GM19397 (cell line): Measurements from ENCODE around the gene UTP3.
"Not testable (repeated sequence)": the region's sequence is repeated elsewhere in the genome, so short reads cannot be mapped to it uniquely, and the experiment has no call there.

Experiments used
- ATAC-seq: cut with Tn5 transposase; IDR thresholded peaks from one replicate; pipeline ENCODE4 v1.9.1; 2021; ENCODE audit warnings: mild to moderate bottlenecking, moderate library complexity; ENCODE audit not compliant: unreplicated experiment

Gene UTP3, protein sequence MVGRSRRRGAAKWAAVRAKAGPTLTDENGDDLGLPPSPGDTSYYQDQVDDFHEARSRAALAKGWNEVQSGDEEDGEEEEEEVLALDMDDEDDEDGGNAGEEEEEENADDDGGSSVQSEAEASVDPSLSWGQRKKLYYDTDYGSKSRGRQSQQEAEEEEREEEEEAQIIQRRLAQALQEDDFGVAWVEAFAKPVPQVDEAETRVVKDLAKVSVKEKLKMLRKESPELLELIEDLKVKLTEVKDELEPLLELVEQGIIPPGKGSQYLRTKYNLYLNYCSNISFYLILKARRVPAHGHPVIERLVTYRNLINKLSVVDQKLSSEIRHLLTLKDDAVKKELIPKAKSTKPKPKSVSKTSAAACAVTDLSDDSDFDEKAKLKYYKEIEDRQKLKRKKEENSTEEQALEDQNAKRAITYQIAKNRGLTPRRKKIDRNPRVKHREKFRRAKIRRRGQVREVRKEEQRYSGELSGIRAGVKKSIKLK

DNA sequence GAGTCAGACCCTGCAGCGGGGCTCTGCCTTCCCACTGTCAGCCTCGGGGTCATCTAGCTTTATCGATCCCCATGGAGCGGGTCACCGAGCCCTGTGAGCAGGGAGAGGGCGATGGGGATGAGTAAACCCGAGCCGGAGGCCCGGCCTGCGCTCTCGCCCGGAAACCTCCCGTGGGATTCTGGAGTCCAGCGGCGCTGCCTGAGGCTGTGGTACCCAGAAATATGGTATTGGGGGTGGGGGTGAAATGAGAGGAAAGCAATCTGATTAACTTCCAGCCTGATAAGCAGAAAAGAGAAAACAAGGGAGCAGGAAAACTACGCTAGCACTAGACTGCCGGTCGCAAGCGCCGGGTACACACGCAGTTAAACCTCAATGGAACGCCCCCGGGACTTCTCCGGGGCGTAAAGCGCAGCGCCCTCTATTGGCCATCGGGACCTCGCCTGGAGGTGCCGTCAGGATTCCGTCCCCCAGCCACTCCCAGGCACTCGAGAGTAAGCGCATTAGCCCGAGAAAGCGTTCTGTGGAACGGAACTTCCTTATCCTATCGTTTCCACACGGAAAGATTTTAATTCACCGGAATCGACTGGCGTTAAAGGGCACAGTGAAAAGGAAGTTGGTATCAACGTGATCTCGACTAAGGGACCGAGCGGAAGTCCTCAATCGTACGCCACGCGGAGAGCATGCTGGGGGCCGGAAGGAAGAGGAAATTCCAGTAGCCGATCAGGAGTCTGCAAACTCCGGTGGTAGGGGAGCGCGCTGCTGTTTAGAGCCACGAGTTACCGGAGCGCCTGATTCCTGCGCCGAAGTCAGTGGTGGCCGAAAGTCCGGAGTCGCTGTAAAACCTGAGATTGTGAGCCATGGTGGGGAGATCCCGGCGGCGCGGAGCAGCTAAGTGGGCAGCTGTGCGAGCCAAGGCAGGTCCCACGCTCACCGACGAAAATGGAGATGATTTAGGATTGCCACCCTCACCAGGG lies at the start of gene UTP3:
TSS of gene UTP3 (plus strand) at position 712 of the 974 bp plus-strand sequence. CDS start at position 858, 146 bp downstream.
- ATAC-seq = peak; percentile 97

DNA sequence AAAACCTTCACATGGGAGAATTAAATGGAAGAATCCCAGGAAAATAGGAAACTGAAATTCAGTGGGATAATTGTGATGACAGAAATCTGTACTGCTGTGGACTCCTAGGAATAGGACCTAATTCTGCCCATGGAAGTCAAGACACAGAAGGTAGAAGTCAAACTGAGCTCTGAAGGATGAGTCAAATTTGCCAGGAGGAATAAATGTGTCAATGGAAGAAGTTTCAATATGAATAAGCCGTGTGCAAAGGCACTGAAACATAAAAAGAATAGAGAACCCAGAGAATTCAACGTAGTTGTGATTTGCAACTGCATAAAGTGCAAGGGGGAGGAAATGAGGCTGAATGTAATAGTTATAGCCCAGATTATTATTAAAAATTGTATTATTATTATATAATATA lies 48.1 kb upstream of the UTP3 start:
- no peak for ATAC-seq

DNA sequence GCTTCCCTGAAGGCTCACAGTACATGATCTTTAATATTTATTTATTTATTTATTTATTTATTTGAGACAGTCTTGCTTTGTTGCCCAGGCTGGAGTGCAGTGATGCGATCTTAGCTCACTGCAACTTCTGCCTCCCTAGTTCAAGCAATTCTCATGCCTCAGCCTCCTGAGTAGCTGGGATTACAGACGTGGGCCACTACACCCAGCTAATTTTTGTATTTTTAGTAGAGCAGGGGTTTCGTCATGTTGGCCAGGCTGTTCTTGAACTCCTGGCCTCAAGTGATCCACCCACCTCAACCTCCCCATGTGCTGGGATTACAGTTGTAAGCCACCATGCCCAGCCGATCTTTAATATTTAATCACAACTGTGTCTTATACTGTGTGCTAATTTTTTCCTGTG lies 37.6 kb upstream of the UTP3 start:
- not testable (repeated sequence) for ATAC-seq

DNA sequence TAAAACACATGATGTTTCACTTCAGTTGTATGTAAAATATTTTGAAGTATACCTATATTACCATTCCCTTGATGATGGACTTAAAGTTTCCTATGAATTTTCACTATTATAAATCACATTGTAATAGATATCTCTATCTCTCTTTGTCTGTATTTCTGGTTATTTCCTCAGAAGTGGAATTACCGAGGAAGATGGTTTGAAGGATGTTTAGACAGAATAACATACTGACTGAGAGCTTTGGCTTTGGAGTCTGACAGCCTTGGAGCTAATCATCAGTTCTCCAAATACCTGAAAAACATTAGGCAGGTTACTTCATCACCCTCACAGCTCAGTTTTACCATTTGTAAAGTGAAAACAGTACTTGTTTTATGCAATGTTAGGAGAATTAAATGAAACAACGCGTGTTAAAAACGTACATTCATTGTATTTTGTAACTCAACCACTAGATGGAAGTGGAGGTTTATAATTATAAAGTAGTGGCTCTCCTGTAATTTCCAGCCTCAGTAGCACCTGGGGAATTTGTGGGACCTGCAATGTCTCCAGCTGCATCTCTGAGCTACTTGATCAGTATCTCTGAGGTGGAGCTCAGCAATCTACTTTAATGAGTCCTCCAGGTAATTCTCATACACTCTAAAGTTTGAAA lies 36.3 kb upstream of the UTP3 start:
- no peak for ATAC-seq

DNA sequence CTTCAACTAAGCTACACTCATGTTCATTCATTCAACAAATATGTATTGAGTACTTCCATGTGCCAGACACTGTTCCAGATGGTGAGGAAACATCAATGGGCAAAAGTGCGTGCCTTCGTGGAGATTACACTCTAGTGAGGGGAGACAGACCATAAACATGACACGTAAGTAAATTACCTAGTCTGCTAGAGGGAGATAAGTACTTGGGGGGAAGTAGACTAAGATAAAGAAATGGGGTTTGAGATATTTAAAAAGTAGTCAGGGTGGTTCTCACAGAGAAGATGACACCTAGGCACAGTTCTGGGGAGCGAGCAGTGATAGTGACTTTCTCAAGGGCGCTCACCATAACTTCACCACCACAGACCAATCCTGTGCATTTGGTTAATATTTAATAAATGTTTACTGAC lies 33.7 kb upstream of the UTP3 start:
- no peak for ATAC-seq

DNA sequence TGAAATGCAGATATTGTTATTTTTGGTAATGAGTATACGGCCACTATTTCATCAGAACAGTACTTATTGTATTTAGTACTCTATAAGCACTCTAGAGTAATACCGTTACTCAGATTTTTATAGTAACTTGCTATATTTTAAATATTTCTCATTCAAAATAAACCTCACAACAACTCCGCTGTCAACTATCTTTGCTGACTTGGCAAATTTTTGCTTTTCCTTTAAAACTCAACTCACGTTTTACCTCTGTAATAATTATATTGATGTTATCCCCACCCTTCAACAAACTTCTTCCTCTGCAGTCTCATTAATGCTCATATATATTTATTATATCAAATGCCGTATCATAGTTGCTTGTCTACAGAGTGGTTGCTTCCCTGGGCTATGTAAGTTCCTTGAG lies 31.0 kb upstream of the UTP3 start:
- no peak for ATAC-seq

DNA sequence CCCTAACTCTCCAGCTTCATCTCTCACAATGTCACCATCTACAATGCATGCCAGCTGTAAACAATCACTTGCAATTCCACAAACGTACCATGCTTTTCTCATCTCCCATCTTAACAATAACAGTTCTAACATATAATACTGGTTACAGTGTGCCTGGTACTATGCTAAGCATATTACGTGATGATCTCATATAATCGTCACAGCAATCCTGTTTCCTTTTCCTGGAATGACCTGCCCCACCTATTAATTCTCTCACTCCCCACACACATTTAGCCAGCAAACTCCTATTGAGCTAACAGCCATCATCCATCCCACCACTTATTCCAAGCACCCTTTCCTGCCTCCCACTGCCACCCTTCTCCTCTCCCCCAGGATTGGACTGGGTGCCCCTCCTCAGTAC lies 29.9 kb upstream of the UTP3 start:
- ATAC-seq = no peak

DNA sequence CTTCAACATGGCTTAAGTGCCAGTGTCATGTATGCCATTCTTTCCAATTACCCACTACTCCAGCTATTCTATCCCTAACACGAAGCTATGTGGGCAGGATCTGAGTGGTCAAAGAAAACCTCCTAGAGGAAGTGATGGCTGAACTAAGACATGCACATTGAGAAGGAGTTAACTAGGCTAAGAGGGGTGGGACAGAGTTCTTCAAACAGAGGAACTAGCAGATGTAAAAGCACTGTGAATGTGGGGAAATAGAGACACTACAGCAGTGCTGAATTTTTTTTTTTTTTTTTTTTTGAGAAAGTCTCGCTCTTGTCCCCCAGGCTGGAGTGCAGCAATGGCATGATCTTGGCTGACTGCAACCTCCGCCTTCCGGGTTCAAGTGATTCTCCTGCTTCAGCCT lies 28.2 kb upstream of the UTP3 start:
- ATAC-seq = no peak

DNA sequence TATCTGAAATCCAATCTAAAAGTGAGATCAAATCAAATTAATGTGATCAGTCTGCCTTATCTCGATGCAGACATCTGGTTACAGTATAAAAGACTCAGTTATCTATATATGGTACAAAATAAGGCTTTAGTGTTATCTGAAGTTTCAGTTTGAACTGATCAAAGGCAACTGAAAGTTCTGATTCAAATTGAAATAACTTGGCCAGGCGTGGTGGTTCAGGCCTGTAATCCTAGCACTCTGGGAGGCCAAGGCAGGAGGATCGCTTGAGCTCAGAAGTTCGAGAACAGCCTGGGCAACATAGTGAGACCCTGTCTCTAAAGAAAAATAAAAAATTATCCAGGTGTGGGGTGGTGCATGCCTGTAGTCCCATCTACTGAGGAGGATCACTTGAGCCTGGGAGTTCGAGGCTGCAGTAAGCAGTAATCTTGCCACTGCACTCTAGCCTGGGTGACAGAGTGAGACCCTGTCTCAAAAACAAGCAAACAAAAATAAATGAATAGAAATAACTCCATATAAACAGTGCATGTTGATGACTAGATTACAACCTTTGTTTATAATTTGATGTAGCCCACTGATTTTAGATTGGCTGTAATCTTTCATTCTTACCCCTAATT lies 26.9 kb upstream of the UTP3 start:
- peak; percentile 68 for ATAC-seq

DNA sequence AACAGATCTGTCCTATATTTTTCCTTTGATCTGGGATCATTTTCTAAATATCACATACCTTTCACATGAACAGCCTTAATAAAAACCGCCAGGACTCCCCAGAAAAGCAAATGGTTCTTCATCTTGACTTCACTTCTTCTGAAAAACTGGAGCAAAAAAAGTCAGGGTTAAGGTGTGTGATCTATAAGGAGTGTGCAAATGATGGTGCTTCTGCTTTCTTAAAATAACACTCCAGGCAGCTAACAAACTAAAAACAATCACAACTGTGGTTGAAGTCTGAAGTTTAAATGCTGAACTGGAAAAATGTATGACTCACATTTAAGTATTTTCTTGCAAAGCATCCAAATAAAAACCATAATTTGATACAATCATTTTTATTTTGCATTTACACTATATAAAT lies 22.0 kb upstream of the UTP3 start, which contains the start of gene JCHAIN:
TSS of gene JCHAIN (minus strand) at position 140 of the 400 bp plus-strand sequence. CDS start at position 122, 18 bp downstream.
- no peak for ATAC-seq

DNA sequence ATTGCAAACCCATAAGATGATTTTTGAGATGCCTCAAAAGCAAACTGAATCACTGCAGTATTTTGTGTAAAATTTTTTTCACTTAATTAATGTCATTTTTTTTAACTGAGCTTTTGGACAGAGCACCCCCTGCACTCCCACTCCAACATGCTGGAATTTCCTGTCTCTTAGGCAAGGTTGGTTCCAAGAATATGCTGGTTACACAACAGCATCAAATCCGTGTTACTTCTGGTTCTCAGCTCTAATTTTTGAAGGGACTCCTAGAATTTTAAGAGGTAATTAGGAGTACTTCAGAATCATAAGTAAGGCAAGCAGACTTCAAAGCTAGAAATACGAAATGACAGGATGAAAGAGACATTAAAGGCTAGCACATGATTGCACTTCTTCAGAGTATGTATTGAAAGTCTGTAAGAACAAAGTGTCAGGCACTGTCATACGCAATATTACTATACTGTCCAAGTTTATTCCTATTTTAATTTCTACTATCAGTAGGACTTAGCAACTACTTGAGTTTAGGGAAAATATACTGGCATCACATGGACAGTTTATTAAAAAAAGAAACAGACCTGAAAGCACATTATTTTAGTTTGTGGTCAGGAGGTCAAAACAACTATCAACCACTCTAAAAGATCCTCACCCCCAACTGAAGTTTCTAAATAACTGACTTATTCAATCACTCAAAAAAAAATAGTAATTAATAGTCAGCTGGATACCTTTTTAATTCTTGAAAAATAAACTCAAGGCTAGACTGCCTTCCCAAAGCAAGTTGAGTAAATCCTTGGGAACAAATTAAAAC lies 20.4 kb upstream of the UTP3 start:
- ATAC-seq = no peak

DNA sequence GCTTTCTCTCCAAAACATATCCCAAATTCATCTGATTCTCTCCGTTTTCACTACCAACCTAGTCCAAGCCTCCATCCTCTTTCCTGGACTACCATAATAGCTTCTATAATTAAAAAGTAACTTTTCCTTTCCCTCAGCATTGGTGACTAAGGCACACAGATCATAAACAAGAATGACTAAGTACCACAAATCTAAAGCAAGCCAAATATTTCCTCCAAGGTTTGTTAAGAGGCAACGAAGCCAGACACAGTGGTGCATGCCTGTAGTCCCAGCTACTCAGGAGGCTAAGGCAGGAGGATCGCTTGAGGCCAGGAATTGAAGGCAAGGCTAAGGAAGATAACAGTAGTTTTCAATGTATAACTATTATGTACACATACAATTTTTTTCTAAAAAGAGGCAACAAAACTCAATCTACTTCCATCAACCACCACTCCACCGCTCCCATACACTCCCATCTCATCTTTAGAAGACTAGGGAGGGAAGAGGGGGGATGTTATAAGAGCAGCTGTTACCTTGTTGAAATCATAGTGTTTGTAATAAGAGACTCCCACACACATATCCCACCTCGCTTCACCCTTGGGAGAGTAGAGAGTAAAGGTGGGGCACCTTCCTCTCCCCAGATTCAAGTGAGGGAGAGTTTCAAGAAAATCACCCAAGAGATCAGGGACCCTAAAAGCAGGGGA lies 17.9 kb upstream of the UTP3 start:
- no peak for ATAC-seq

DNA sequence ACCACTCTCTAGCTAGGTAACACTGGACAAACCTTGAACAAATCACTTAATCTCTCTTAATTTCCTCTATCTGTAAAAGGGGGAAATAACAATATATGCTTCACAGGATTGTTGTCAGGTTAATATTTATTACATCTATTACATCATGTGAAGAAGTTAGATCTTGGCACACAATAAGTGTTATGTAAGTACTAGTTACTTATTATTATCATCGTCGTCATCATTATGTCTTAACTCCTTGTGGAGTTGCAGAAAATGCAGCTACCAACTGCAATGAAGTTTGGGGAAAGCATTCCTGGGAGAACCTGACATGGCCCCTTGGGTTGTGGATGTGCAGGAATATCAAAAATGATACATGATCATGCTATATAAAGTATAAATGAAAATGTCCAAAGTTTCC lies 17.2 kb upstream of the UTP3 start:
- no peak for ATAC-seq

DNA sequence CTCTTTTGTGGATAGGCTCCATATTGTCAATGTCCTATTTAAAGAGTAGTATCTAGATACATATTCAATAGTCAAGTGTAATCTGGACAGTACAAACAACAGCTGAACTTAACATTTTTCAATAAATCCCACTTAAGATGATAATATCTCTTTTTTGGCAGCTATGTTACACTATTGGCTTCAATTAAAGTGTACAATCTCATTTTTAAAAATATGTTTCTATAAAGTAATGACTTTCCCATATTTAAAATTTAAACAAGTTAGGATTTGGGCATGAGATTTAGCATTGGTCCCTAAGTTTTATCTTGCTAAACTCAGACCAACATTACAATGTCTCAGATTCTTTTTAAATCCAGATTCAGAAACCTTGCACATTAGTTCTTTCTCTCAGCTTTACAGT lies 14.1 kb upstream of the UTP3 start:
- no peak for ATAC-seq

DNA sequence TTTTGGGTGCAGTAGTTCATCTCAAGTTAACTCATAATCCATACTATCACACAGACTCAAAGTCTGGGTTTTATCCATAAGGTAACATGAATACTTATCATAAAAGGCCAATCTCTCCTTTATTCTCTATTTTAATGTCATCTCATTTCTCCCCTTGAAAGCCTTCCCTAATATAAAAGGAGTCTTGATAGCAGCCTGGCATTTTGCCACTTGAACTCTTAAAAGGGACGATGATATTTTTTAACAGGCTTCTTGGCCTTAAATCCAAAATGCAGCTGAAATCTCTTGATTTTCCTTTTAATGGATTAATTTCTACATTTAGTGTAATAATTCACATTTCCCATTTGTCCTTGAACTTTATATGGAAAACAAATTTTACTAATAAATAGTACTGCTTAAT lies 13.6 kb upstream of the UTP3 start:
- no peak for ATAC-seq

DNA sequence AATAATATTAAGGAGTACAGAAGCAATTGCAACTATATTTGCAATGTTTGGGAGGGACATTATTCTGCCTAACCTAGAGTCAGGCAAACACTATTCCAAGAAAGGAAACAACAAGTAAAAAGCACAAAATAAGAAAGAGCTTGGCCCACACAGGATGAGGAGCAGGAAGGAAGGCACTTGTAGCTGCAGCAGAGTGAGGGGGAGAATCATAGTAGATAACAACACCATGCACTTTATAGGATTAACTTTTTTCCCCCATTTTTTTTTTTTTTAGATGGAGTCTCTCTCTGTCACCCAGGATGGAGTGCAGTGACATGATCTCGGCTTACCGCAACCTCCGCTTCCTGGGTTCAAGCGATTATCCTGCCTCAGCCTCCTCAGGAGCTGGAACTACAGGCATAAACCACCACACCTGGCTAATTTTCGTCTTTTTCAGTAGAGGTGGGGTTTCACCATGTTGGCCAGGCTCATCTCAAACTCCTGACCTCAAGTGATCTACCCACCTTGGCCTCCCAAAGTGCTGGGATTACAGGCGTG lies 11.7 kb upstream of the UTP3 start:
- ATAC-seq = no peak

DNA sequence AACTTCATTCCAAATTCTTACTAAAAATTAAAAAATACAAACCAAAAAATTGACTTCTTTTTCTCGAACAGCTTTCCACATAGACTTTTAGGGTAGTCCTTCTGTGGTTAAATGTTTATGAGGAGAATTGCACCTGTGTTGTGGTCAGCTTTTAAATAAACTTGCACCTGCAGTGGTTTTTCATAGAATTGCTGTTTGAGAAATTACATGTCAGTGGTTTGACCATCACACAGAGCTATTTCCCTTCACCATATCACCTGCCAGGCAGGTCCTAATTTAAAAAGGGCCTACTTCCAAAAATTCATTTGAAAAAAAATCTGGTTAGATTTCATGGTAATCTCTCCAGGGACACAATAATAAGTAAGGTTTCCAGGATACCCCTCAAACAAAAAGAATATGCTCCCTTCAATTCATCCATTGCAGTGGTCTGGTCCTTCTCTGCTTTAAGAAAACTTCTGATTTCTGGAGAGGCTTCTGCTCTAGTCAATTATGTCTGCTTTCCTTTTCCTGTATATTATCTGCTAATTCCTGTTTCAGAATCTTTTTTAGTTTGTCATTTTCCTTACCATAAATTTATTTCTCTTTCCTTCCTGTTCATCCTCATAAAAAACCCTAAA lies 9.8 kb upstream of the UTP3 start:
- ATAC-seq = peak; percentile 70

DNA sequence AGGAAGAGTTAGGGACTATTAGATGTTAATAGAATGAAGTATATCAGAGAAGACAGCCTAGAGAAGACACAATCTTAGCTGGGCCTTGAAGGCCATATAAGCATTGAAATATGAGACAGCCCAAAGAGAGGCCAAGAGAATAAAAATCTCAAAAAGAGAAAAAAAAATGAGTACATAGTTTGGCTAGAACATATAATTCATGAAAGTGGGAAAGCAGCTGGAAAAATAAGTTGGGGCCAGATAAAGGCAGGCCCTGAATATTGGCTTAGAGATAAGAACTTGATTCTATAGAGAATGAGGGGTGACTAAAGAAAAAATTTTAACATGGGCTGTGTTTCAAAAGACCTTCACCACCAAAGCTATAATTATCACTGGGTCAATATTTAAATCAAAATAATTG lies 7.4 kb upstream of the UTP3 start:
- ATAC-seq = no peak

DNA sequence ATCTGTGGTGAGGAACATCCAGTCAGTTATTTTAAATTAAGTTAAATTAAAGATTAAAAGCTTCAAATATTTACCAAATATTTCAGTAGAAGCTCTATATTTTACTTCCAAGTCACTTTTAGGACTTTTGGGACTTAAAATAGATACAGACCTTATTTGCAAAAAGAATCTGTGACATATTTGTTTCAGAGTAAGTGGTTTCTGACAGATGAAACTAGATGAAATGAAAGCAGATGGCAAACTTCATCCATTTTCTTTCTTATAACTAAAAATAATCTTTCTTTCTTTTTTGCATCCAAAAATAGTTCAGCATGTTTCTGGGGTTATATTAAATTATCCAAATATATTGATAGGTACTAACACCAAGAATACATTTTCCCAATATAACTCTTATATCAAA lies 6.6 kb upstream of the UTP3 start:
- ATAC-seq = no peak
